Uterus (tissue), 2 donors: Measurements from ENCODE around the gene HPS1.

Source experiments
- CTCF ChIP-seq, 4 experiments: fragments of 200-600 bp in 2 of 4; fragments of 450-650 bp in 2 of 4; sonication (generic) in 2 of 4; IDR thresholded peaks; one replicate each; pipeline ENCODE4 v1.5.1; 2016 to 2019; ENCODE audit warnings: antibody characterized with exemption in 4 of 4, mild to moderate bottlenecking in 2 of 4, moderate library complexity in 1 of 4
- POLR2A ChIP-seq, 2 donors: fragments of 450-650 bp; IDR thresholded peaks; one replicate each; pipeline ENCODE4 v1.6.1; 2016; ENCODE audit warnings: antibody characterized with exemption in 2 of 2, mild to moderate bottlenecking in 1 of 2, moderate library complexity in 1 of 2

GRCh38 chr10:98431016-98431415, 15.7 kb downstream of the HPS1 start:
- TF ChIP-seq CTCF (IDR thresholded peaks at IDR 0.05) (no peak), POLR2A (IDR thresholded peaks at IDR 0.05) (no peak)
